H9 (cell line): ENCODE data around the gene LEFTY2. TPM values are rescaled to one million over a fixed set of nuclear protein-coding genes. Genes with fewer than 3 reads are reported as not detected.

ENCODE experiments used
- DNase-seq: peaks from one replicate; pipeline ENCODE4 v3.0.0-alpha.2; 2017
- H2AFZ ChIP-seq: one replicate; pipeline ENCODE4 v1.6.1; 2013; ENCODE audit warnings: mild to moderate bottlenecking, low read length, control low read depth, moderate library complexity
- H2AK5ac ChIP-seq: 2 replicates; pipeline ENCODE4 v1.6.1; 2013; ENCODE audit warnings: low read length, control low read depth, mixed read lengths; ENCODE audit not compliant: insufficient read length
- H2BK120ac ChIP-seq: one replicate; pipeline ENCODE4 v1.6.1; 2013; ENCODE audit warnings: low read depth, mild to moderate bottlenecking, low read length, control low read depth, inconsistent platforms; ENCODE audit not compliant: poor library complexity, severe bottlenecking
- H2BK12ac ChIP-seq: 2 replicates; pipeline ENCODE4 v1.6.1; 2013; ENCODE audit warnings: low read length, control low read depth, mixed read lengths, low read depth; ENCODE audit not compliant: insufficient read length
- H2BK15ac ChIP-seq: 2 replicates; pipeline ENCODE4 v1.6.1; 2013; ENCODE audit warnings: low read depth, low read length, control low read depth
- H2BK20ac ChIP-seq: one replicate; pipeline ENCODE4 v1.6.1; 2013; ENCODE audit warnings: low read depth, mild to moderate bottlenecking, low read length, control low read depth, inconsistent platforms; ENCODE audit not compliant: poor library complexity, severe bottlenecking
- H2BK5ac ChIP-seq: 2 replicates; pipeline ENCODE4 v1.6.1; 2013; ENCODE audit warnings: low read length, control low read depth, mixed read lengths; ENCODE audit not compliant: insufficient read length
- H3K14ac ChIP-seq: 2 replicates; pipeline ENCODE4 v1.6.1; 2013; ENCODE audit warnings: low read length, control low read depth; ENCODE audit not compliant: insufficient read depth
- H3K18ac ChIP-seq: 2 replicates; pipeline ENCODE4 v1.6.1; 2013; ENCODE audit warnings: low read depth, mild to moderate bottlenecking, mixed read lengths, low read length, control low read depth; ENCODE audit not compliant: insufficient read length
- H3K23ac ChIP-seq: 2 replicates; pipeline ENCODE4 v1.6.1; 2013; ENCODE audit warnings: low read length, control low read depth, mixed read lengths, low read depth; ENCODE audit not compliant: insufficient read length
- H3K23me2 ChIP-seq: 2 replicates; pipeline ENCODE4 v1.6.1; 2013; ENCODE audit warnings: low read depth, mild to moderate bottlenecking, mixed read lengths, low read length, control low read depth; ENCODE audit not compliant: insufficient read length, poor library complexity, severe bottlenecking
- H3K27ac ChIP-seq: 2 replicates; pipeline ENCODE4 v1.5.1; 2013; ENCODE audit warnings: low read length, control low read depth, mixed read lengths, low read depth; ENCODE audit not compliant: insufficient read length
- H3K27me3 ChIP-seq: 2 replicates; pipeline ENCODE4 v1.6.1; 2013; ENCODE audit warnings: low read length, control low read depth, inconsistent platforms; ENCODE audit not compliant: insufficient read depth
- H3K4ac ChIP-seq: 2 replicates; pipeline ENCODE4 v1.6.1; 2013; ENCODE audit warnings: low read depth, mild to moderate bottlenecking, control low read depth, inconsistent platforms, low read length, moderate library complexity
- H3K4me1 ChIP-seq: 2 replicates; pipeline ENCODE4 v1.6.1; 2013; ENCODE audit warnings: low read length, control low read depth, inconsistent platforms; ENCODE audit not compliant: insufficient read depth
- H3K4me2 ChIP-seq: 2 replicates; pipeline ENCODE4 v1.6.1; 2013; ENCODE audit warnings: low read length, control low read depth, mixed read lengths; ENCODE audit not compliant: insufficient read length, insufficient read depth
- H3K56ac ChIP-seq: 2 replicates; pipeline ENCODE4 v1.6.1; 2013; ENCODE audit warnings: low read depth, mild to moderate bottlenecking, mixed read lengths, low read length, control low read depth; ENCODE audit not compliant: insufficient read length
- H3K79me1 ChIP-seq: 2 replicates; pipeline ENCODE4 v1.6.1; 2013; ENCODE audit warnings: low read depth, mild to moderate bottlenecking, moderate library complexity, low read length, control low read depth, inconsistent platforms; ENCODE audit not compliant: insufficient read depth, poor library complexity, severe bottlenecking
- H3K79me2 ChIP-seq: 2 replicates; pipeline ENCODE4 v1.6.1; 2013; ENCODE audit warnings: low read length, control low read depth, inconsistent platforms; ENCODE audit not compliant: insufficient read depth
- H3K9ac ChIP-seq: 2 replicates; pipeline ENCODE4 v1.6.1; 2013; ENCODE audit warnings: low read length, control low read depth, mixed read lengths; ENCODE audit not compliant: insufficient read length; ENCODE audit errors: extremely low read depth
- H3K9me3 ChIP-seq: one replicate; pipeline ENCODE4 v1.6.1; 2013; ENCODE audit warnings: low read depth, low read length, inconsistent platforms; ENCODE audit not compliant: control insufficient read depth
- H3T11ph ChIP-seq: one replicate; pipeline ENCODE4 v1.6.1; 2013; ENCODE audit warnings: mild to moderate bottlenecking, low read length, control low read depth, inconsistent platforms
- H4K20me1 ChIP-seq: one replicate; pipeline ENCODE4 v1.6.1; 2013; ENCODE audit not compliant: control insufficient read depth, insufficient read length, insufficient read depth
- H4K5ac ChIP-seq: 2 replicates; pipeline ENCODE4 v1.6.1; 2013; ENCODE audit warnings: low read depth, mild to moderate bottlenecking, mixed read lengths, low read length, control low read depth; ENCODE audit not compliant: insufficient read length
- H4K8ac ChIP-seq: replicated peaks from 2 replicates; pipeline ENCODE4 v1.6.1; 2013; ENCODE audit warnings: low read length, control low read depth, mixed read lengths, low read depth; ENCODE audit not compliant: insufficient read length
- H4K91ac ChIP-seq: 2 replicates; pipeline ENCODE4 v1.6.1; 2013; ENCODE audit warnings: low read depth, mild to moderate bottlenecking, moderate library complexity, mixed read lengths, low read length, control low read depth; ENCODE audit not compliant: insufficient read length
- H3K27ac Mint-ChIP-seq, 3 experiments: 2 replicates in 2 of 3; 3 replicates in 1 of 3; pipeline ENCODE4 v1.8.0; 2020 to 2021; ENCODE audit warnings: mixed read lengths in 3 of 3, mild to moderate bottlenecking in 1 of 3, moderate library complexity in 1 of 3
- H3K27me3 Mint-ChIP-seq: 2 replicates; pipeline ENCODE4 v1.8.0; 2021; ENCODE audit warnings: low read depth, mild to moderate bottlenecking, moderate library complexity, mixed read lengths
- H3K36me3 Mint-ChIP-seq, 3 experiments: 2 replicates in 2 of 3; 3 replicates in 1 of 3; pipeline ENCODE4 v1.8.0; 2020 to 2021; ENCODE audit warnings: low read depth in 3 of 3, mixed read lengths in 3 of 3; ENCODE audit not compliant: insufficient read depth in 1 of 3
- H3K4me1 Mint-ChIP-seq, 2 experiments: 2 replicates each; pipeline ENCODE4 v1.8.0; 2020; ENCODE audit warnings: mixed read lengths in 2 of 2
- H3K4me3 Mint-ChIP-seq, 2 experiments: 2 replicates in 1 of 2; 3 replicates in 1 of 2; pipeline ENCODE4 v1.8.0; 2020 to 2021; ENCODE audit warnings: mild to moderate bottlenecking in 2 of 2, mixed read lengths in 2 of 2, moderate library complexity in 1 of 2
- H3K9me3 Mint-ChIP-seq, 2 experiments: 2 replicates in 1 of 2; 3 replicates in 1 of 2; pipeline ENCODE4 v1.8.0; 2020; ENCODE audit warnings: mild to moderate bottlenecking in 2 of 2, mixed read lengths in 2 of 2, moderate library complexity in 1 of 2
- WGBS: extraction: QIAGEN DNeasy Blood & Tissue Kit; methylation state at CpG from one replicate; pipeline ENCODE4 v1.1.7; 2013; ENCODE audit warnings: missing lambda C conversion rate, low lambda C conversion rate, mixed read lengths; ENCODE audit not compliant: insufficient read length; ENCODE audit errors: extremely low coverage; 5-methylcytosine and 5-hydroxymethylcytosine counted together
- long read RNA-seq: library from polyadenylated mRNA; unstranded; transcript quantifications from one replicate; pipeline ENCODE4 v2.0.0, GENCODE V29; 2020
- total RNA-seq: library from RNA; stranded (reverse); gene quantifications from 2 replicates; pipeline ENCODE4 v1.2.1, GENCODE V29; 2021
- TF ChIP-seq, protein P1 (sequence below): fragments of 200-600 bp; sonication (generic); conservative IDR thresholded peaks from 3 replicates; pipeline ENCODE4 v1.8.0; 2021; ENCODE audit warnings: antibody characterized with exemption, mild to moderate bottlenecking

The LEFTY2 gene, protein sequence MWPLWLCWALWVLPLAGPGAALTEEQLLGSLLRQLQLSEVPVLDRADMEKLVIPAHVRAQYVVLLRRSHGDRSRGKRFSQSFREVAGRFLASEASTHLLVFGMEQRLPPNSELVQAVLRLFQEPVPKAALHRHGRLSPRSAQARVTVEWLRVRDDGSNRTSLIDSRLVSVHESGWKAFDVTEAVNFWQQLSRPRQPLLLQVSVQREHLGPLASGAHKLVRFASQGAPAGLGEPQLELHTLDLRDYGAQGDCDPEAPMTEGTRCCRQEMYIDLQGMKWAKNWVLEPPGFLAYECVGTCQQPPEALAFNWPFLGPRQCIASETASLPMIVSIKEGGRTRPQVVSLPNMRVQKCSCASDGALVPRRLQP
- 16.3 and 16.9 TPM in 2 replicates for total RNA-seq
- long read RNA-seq, transcript LEFTY2-201 (4 exons, 2,287 nt): major isoform, 168 of 258 reads
- long read RNA-seq, partial matches to known transcripts: 1 of 258 reads
- long read RNA-seq, other reads (novel, unspliced or antisense): 89 of 258 reads

DNA sequence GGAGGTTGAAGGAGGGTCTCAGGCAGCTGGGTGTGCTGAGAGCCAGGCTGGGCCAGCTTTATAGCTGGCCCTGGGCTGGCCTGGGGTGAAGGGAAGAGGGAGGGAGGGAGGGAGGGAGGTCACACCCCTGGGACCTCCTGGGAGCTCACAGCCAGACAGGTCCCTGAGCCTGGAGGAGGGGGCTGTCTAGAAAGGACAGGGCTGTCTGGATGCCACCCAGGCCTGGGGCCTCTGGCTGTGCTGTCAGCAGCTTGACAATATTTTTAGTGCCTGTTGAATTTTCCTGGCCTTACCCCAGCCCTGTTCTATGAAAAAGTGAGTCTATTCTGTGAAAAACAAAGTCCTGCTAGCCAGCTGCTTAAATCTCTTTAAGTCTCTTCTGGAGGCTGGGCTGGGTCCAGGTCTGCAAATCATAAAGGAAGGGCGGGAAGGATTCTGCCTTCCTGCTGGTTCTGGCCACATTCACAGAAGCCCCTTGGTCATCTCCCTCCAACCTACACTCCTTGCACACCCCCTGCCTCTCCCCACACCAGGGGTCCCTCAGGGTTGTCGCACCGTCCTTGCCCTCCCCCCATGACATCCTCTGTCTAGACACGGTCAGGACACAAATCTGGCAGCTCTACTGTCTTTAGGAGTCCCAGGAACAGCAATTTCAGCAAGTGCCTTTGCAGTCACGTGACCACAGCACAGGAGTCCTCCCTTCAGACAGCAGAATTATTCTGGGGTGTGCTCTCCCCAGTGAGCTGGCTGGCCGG, at the start of gene LEFTY2:
LEFTY2 (minus strand) TSS at position 34 of the 755 bp plus-strand sequence. CDS start 80 bp downstream, outside the sequence.
- no peak within 1 kb of the TSS for H3K4ac ChIP-seq
- no peak within 1 kb of the TSS for H3K18ac ChIP-seq
- peaks cover 17% of the 10 kb centered on the region; the same call in 1 of the 2 replicates for H3K4me1 ChIP-seq
- H2BK5ac ChIP-seq: no peak within 1 kb of the TSS
- no peaks in the 10 kb centered on the region for H3K23me2 ChIP-seq
- H4K5ac ChIP-seq: no peak within 1 kb of the TSS
- H4K91ac ChIP-seq: no peak within 1 kb of the TSS
- H2AFZ ChIP-seq: no peak within 1 kb of the TSS
- WGBS: no CpG with 5 or more reads among the region's 6 CpGs
- peaks cover 1% of the 10 kb centered on the region; the same call in 1 of the 2 replicates for H3K27me3 Mint-ChIP-seq
- no peaks in the 10 kb centered on the region; a peak in 2 of 5 replicates for H3K9me3 Mint-ChIP-seq
- no peak within 1 kb of the TSS for H4K8ac ChIP-seq
- TF ChIP-seq, protein P1, sequence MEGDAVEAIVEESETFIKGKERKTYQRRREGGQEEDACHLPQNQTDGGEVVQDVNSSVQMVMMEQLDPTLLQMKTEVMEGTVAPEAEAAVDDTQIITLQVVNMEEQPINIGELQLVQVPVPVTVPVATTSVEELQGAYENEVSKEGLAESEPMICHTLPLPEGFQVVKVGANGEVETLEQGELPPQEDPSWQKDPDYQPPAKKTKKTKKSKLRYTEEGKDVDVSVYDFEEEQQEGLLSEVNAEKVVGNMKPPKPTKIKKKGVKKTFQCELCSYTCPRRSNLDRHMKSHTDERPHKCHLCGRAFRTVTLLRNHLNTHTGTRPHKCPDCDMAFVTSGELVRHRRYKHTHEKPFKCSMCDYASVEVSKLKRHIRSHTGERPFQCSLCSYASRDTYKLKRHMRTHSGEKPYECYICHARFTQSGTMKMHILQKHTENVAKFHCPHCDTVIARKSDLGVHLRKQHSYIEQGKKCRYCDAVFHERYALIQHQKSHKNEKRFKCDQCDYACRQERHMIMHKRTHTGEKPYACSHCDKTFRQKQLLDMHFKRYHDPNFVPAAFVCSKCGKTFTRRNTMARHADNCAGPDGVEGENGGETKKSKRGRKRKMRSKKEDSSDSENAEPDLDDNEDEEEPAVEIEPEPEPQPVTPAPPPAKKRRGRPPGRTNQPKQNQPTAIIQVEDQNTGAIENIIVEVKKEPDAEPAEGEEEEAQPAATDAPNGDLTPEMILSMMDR: no peak
- H3K56ac ChIP-seq: no peak within 1 kb of the TSS
- no peaks in the 10 kb centered on the region for H4K20me1 ChIP-seq
- peak within 1 kb of the TSS in 1 of 3 experiments; percentile 57; a peak in 2 of 7 replicates for H3K27ac Mint-ChIP-seq
- H3K14ac ChIP-seq: no peak within 1 kb of the TSS
- H3T11ph ChIP-seq: no peak within 1 kb of the TSS
- no peak within 1 kb of the TSS for H2BK20ac ChIP-seq
- no peak within 1 kb of the TSS for H3K27ac ChIP-seq
- H3K9ac ChIP-seq: no peak within 1 kb of the TSS
- no peak within 1 kb of the TSS for H2BK120ac ChIP-seq
- H3K79me1 ChIP-seq: no peaks in the 10 kb centered on the region
- DNase-seq: no peak
- no peak within 1 kb of the TSS for H2BK12ac ChIP-seq
- H3K23ac ChIP-seq: no peak within 1 kb of the TSS
- H3K4me2 ChIP-seq: no peak within 1 kb of the TSS
- H3K4me1 Mint-ChIP-seq: peaks cover 38 to 45% of the 10 kb centered on the region in 2 experiments
- no peaks in the 10 kb centered on the region for H3K36me3 Mint-ChIP-seq
- no peaks in the 10 kb centered on the region for H3K9me3 ChIP-seq
- no peak within 1 kb of the TSS for H2AK5ac ChIP-seq
- H3K4me3 Mint-ChIP-seq: peak within 1 kb of the TSS in 1 of 2 experiments; percentile 68; a peak in 4 of 5 replicates
- no peaks in the 10 kb centered on the region for H3K27me3 ChIP-seq
- no peak within 1 kb of the TSS for H2BK15ac ChIP-seq
- H3K79me2 ChIP-seq: no peaks in the 10 kb centered on the region
